GM12878 (cell line): ENCODE data around the gene LTA. TPM values are rescaled to one million over a fixed set of nuclear protein-coding genes. Genes with fewer than 3 reads are reported as not detected.

Experiments used
- ATAC-seq: fragments of 200-7000 bp; cut with Tn5 transposase; 3 replicates; pipeline ENCODE4 v1.9.1; 2020; ENCODE audit warnings: mild to moderate bottlenecking, moderate library complexity
- BruUV-seq: library from RNA; stranded (reverse); fragments of 400-500 nt; replicated peaks from 2 replicates; lab custom pipeline; 2021; lab: Mats Ljungman, UMichigan
- CTCF ChIA-PET: fragments of 300-600 bp; sonication (Branson Sonifier 250); formaldehyde crosslinking; extraction: SDS; loops from one replicate; lab custom pipeline; 2021; ENCODE audit warnings: inconsistent platforms; lab: Yijun Ruan, JAX
- POLR2A ChIA-PET: fragments of 350-600 bp; formaldehyde crosslinking; extraction: SDS; loops from one replicate; lab custom pipeline; 2021; ENCODE audit warnings: inconsistent platforms; lab: Charles Lee
- RAD21 ChIA-PET: fragments of 300-600 bp; sonication (Branson Sonifier 250); formaldehyde crosslinking; loops from one replicate; lab custom pipeline; 2023; ENCODE audit warnings: antibody characterized with exemption; ENCODE audit not compliant: unreplicated experiment; lab: Charles Lee
- SMC1A ChIA-PET: fragments of 300-600 bp; sonication (Branson Sonifier 250); formaldehyde crosslinking; loops from one replicate; lab custom pipeline; 2023; ENCODE audit not compliant: unreplicated experiment, uncharacterized antibody; lab: Charles Lee
- DNase-seq: peaks from one replicate; pipeline ENCODE4 v3.0.0-alpha.2; 2011; ENCODE audit warnings: low read depth, low spot score
- FAIRE-seq: peaks from 3 replicates; lab custom pipeline; 2011; peaks lifted over from hg19 to GRCh38; lab: Jason Lieb, UNC
- H2AFZ ChIP-seq: 2 replicates; pipeline ENCODE4 v1.6.0; 2011; ENCODE audit warnings: low read depth, low read length, control low read depth; ENCODE audit not compliant: control insufficient read depth
- H3K27ac ChIP-seq: 2 replicates; pipeline ENCODE4 v1.5.1; 2011; ENCODE audit warnings: control low read depth; ENCODE audit not compliant: control insufficient read depth, insufficient read depth
- H3K27me3 ChIP-seq, 2 experiments: replicated peaks in 1 of 2; 2 replicates each; pipeline versions ENCODE4 v1.6.0 to v1.6.1; 2011; ENCODE audit warnings: low read length in 1 of 2; ENCODE audit not compliant: control insufficient read depth in 2 of 2, insufficient read depth in 2 of 2
- H3K36me3 ChIP-seq, 2 experiments: 2 replicates each; pipeline ENCODE4 v1.5.1; 2011; ENCODE audit warnings: low read length in 1 of 2; ENCODE audit not compliant: control insufficient read depth in 2 of 2, insufficient read depth in 2 of 2
- H3K4me1 ChIP-seq: 2 replicates; pipeline ENCODE4 v1.6.1; 2011; ENCODE audit warnings: mild to moderate bottlenecking, low read length, moderate library complexity, mixed read lengths; ENCODE audit not compliant: control insufficient read depth, insufficient read depth
- H3K4me2 ChIP-seq: 2 replicates; pipeline ENCODE4 v1.6.0; 2011; ENCODE audit warnings: control low read depth; ENCODE audit not compliant: control insufficient read depth, insufficient read depth
- H3K4me3 ChIP-seq: fragments of 200-600 bp; sonication (generic); 2 replicates; pipeline ENCODE4 v1.5.1; 2016
- H3K79me2 ChIP-seq: 2 replicates; pipeline ENCODE4 v1.6.0; 2011; ENCODE audit warnings: low read length; ENCODE audit not compliant: control insufficient read depth, insufficient read depth
- H3K9ac ChIP-seq: 2 replicates; pipeline ENCODE4 v1.8.0; 2011; ENCODE audit warnings: low read length, control low read depth, mixed read lengths; ENCODE audit not compliant: control insufficient read depth, insufficient read depth
- H3K9me3 ChIP-seq: replicated peaks from 3 replicates; pipeline ENCODE4 v1.5.1; 2011; ENCODE audit warnings: mild to moderate bottlenecking, low read length; ENCODE audit not compliant: control insufficient read depth, insufficient read depth
- H4K20me1 ChIP-seq: 2 replicates; pipeline ENCODE4 v1.6.0; 2011; ENCODE audit not compliant: control insufficient read depth, insufficient read depth
- ATF2 ChIP-seq: IDR thresholded peaks from 2 replicates; pipeline ENCODE4 v1.6.1; 2012; ENCODE audit warnings: low read length, inconsistent platforms
- BACH1 ChIP-seq: fragments of 450-650 bp; IDR thresholded peaks from 2 replicates; pipeline ENCODE4 v1.6.1; 2017; ENCODE audit warnings: mild to moderate bottlenecking, borderline replicate concordance
- CHD2 ChIP-seq: IDR thresholded peaks from 2 replicates; pipeline ENCODE4 v1.6.1; 2011; ENCODE audit warnings: low read depth, low read length, improper control_type of control experiment, borderline replicate concordance
- EED ChIP-seq: sonication (generic); IDR thresholded peaks from 2 replicates; pipeline ENCODE4 v1.6.1; 2016; ENCODE audit warnings: antibody characterized with exemption, low read depth
- IKZF1 ChIP-seq: fragments of 450-650 bp; conservative IDR thresholded peaks from 2 replicates; pipeline ENCODE4 v1.6.1; 2017; ENCODE audit warnings: antibody characterized with exemption, mild to moderate bottlenecking
- IKZF2 ChIP-seq, 2 experiments: fragments of 450-650 bp; IDR thresholded peaks; 2 replicates each; pipeline ENCODE4 v1.6.1; 2017; ENCODE audit warnings: mild to moderate bottlenecking in 2 of 2, moderate library complexity in 2 of 2
- MEF2B ChIP-seq: fragments of 450-650 bp; IDR thresholded peaks from 2 replicates; pipeline ENCODE4 v1.6.1; 2018; ENCODE audit warnings: mild to moderate bottlenecking, moderate library complexity; ENCODE audit not compliant: partially characterized antibody, poor library complexity, severe bottlenecking
- NFYB ChIP-seq: IDR thresholded peaks from 2 replicates; pipeline ENCODE4 v1.6.1; 2011; ENCODE audit warnings: low read depth, mild to moderate bottlenecking, low read length, improper control_type of control experiment, moderate library complexity; ENCODE audit not compliant: insufficient read depth
- PAX5 ChIP-seq: IDR thresholded peaks from 2 replicates; pipeline ENCODE4 v1.6.1; 2011; ENCODE audit warnings: low read depth, low read length, borderline replicate concordance
- POLR2A ChIP-seq: IDR thresholded peaks from 2 replicates; pipeline ENCODE4 v1.6.1; 2011; ENCODE audit warnings: low read depth, mild to moderate bottlenecking, low read length
- POLR2AphosphoS2 ChIP-seq: IDR thresholded peaks from 2 replicates; pipeline ENCODE4 v1.6.1; 2011; ENCODE audit warnings: low read depth, mild to moderate bottlenecking, low read length, improper control_type of control experiment, moderate library complexity
- POU2F2 ChIP-seq: IDR thresholded peaks from 3 replicates; pipeline ENCODE4 v1.6.1; 2011; ENCODE audit warnings: low read depth, mild to moderate bottlenecking, low read length, borderline replicate concordance
- SMAD5 ChIP-seq: IDR thresholded peaks from 2 replicates; pipeline ENCODE4 v1.6.1; 2016; ENCODE audit warnings: antibody characterized with exemption, low read depth
- SMC3 ChIP-seq: IDR thresholded peaks from 2 replicates; pipeline ENCODE4 v1.6.1; 2011; ENCODE audit warnings: low read length, improper control_type of control experiment, borderline replicate concordance
- SREBF1 ChIP-seq: IDR thresholded peaks from 2 replicates; pipeline ENCODE4 v1.6.1; 2012; ENCODE audit warnings: mild to moderate bottlenecking, low read length
- WRNIP1 ChIP-seq: IDR thresholded peaks from 2 replicates; pipeline ENCODE4 v1.6.1; 2011; ENCODE audit warnings: low read depth, low read length, improper control_type of control experiment, borderline replicate concordance
- ZBTB40 ChIP-seq: fragments of 450-650 bp; IDR thresholded peaks from 2 replicates; pipeline ENCODE4 v1.6.1; 2016; ENCODE audit warnings: mild to moderate bottlenecking, moderate library complexity, borderline replicate concordance
- WGBS: methylation state at CpG from one replicate; pipeline ENCODE4 v1.1.6; 2016; ENCODE audit warnings: low lambda C conversion rate; ENCODE audit not compliant: insufficient replicate concordance, insufficient coverage; ENCODE audit errors: missing lambda C conversion rate; 5-methylcytosine and 5-hydroxymethylcytosine counted together
- in situ Hi-C: fragments of 300-500 bp; cut with MboI; formaldehyde crosslinking; loops from 9 replicates; pipeline ENCODE4 v1.14.3; 2018; ENCODE audit warnings: mixed read lengths
- intact Hi-C: fragments of 100-400 bp; cut with micrococcal nuclease; formaldehyde crosslinking; loops from one replicate; pipeline ENCODE4 v1.14.2; 2022; ENCODE audit not compliant: unreplicated experiment
- polyA plus RNA-seq, 11 experiments: library from polyadenylated mRNA; depleted of rRNA in 4 of 11; unstranded in 6 of 11; stranded (reverse) in 5 of 11; fragments of >200 nt; fragmentation: Nextera tagmentation in 4 of 11; fragmentation: Illumina TruSeq in 1 of 11; extraction: Ambion mirVana in 4 of 11; extraction: Trizol in 1 of 11; gene quantifications; 1 replicate in 1 of 11; 2 replicates in 10 of 11; pipeline versions ENCODE4 v1.2.1 to v1.2.3, GENCODE V29; 2011 to 2016; ENCODE audit warnings: inconsistent platforms in 2 of 11, missing spikeins in 2 of 11, low read depth in 1 of 11
- total RNA-seq, 4 experiments: library from RNA; depleted of rRNA in 3 of 4; stranded (reverse); fragments of >200 nt in 3 of 4; fragmentation: Illumina TruSeq in 1 of 4; extraction: Trizol in 1 of 4; gene quantifications; 2 replicates each; pipeline versions ENCODE4 v1.2.1 to v1.2.3, GENCODE V29; 2013 to 2021

Gene LTA
- total and polyA plus RNA-seq, 10 of the 15 experiments (the other 5 are each of a cell fraction or from before 2014, with no cell fraction given): 27.5 to 100 (median 75.1) TPM

DNA sequence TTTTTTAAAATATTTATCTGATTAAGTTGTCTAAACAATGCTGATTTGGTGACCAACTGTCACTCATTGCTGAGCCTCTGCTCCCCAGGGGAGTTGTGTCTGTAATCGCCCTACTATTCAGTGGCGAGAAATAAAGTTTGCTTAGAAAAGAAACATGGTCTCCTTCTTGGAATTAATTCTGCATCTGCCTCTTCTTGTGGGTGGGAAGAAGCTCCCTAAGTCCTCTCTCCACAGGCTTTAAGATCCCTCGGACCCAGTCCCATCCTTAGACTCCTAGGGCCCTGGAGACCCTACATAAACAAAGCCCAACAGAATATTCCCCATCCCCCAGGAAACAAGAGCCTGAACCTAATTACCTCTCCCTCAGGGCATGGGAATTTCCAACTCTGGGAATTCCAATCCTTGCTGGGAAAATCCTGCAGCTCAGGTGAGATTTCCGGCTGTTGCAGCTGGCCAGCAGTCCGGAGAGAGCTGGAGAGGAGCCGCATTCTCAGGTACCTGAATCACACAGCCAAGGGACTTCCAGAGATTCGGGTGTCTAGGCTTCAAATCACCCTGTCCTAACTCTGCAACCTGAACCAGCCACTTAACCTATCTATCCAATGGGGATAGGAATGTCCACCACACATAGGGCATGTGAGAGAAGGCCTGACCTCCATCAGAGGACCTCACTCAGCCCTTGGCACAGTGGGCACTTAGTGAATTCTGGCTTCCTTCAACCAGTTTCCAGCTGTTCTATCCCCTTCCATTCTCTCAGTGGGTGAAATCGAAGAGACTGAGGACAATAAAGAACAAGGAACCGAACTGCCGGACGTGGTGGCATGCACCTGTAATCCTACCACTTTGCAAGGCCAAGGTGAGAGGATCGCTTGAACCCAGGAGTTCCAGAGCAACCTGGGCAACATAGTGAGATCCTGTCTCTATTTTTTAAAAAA is 6.4 kb downstream of the LTA start:
- Histone ChIP-seq H3K4me1 (peaks cover 46% of the 10 kb centered on the region), H3K4me2 (peak overlapping the region; percentile 57), H3K79me2 (peaks cover 82% of the 10 kb centered on the region), H3K36me3 (peaks cover 0 to 7% of the 10 kb centered on the region in 2 experiments; a peak in 2 of 4 replicates), H3K27ac (peak overlapping the region; percentile 20; the same call in 1 of the 2 replicates), H3K4me3 (peak overlapping the region; percentile 93; the same call in 1 of the 2 replicates), H2AFZ (no peak overlapping the region), H4K20me1 (no peaks in the 10 kb centered on the region), H3K9me3 (no peaks in the 10 kb centered on the region), H3K27me3 (no peaks in the 10 kb centered on the region), H3K9ac (no peak overlapping the region)
- BruUV-seq: no TSS peak
- DNase-seq (no peak), FAIRE-seq (no peak), ATAC-seq (no peak)
- CTCF ChIA-PET: interaction anchor here (1.3 to 31.0 kb wide), 3 partner anchors 15 to 44 kb away, joined by 3 to 2098 read pairs (median 789); partner anchors contain the start of genes ATP6V1G2, DDX39B, LST1 and LTA
- RAD21 ChIA-PET: interaction anchor here (1.0 to 17.5 kb wide), 3 partner anchors 8 to 25 kb away, joined by 3 to 620 read pairs (median 466); partner anchors contain the start of genes ATP6V1G2, NCR3 and NFKBIL1
- 34% methylated on average over 12 of the region's 12 CpGs for whole genome bisulfite sequencing
- SMC1A ChIA-PET: interaction anchor here (2.4 to 45.5 kb wide), 3 partner anchors 17 to 31 kb away, joined by 8 to 1989 read pairs (median 523); partner anchors contain the start of genes ATP6V1G2, DDX39B, LTA and NCR3
- POLR2A ChIA-PET: interaction anchor here (1.0 to 17.1 kb wide), 6 partner anchors 6 to 42 kb away, joined by 3 to 282 read pairs (median 164); partner anchors contain the start of genes ATP6V1G2, LST1, LTB and NCR3
- intact Hi-C loops: no loop called here
- in situ Hi-C loops: no loop called here
- TF ChIP-seq PAX5 (peak; percentile 21; the same call in 1 of the 2 replicates), ZBTB40 (0 out of 2 replicates have a peak, but pooled peaks have one; percentile 26), EED (peak; percentile 92), SREBF1 (no peak), SMC3 (no peak), POU2F2 (peak; percentile 23; the same call in 1 of the 3 replicates), NFYB (no peak), IKZF2 (IDR thresholded peaks at IDR 0.05) (peak; percentile 49 to 50; a peak in 2 of 4 replicates), MEF2B (peak; percentile 32), WRNIP1 (no peak), SMAD5 (peak; percentile 78), BACH1 (0 out of 2 replicates have a peak, but pooled peaks have one; percentile 33), IKZF1 (peak; percentile 69), POLR2AphosphoS2 (0 out of 2 replicates have a peak, but pooled peaks have one; percentile 30), ATF2 (no peak), POLR2A (peak; percentile 62), CHD2 (no peak)
